Uterus (tissue), 2 donors: Measurements from ENCODE around the gene NDUFS3.

Source experiments
- CTCF ChIP-seq, 4 experiments: fragments of 200-600 bp in 2 of 4; fragments of 450-650 bp in 2 of 4; sonication (generic) in 2 of 4; IDR thresholded peaks; one replicate each; pipeline ENCODE4 v1.5.1; 2016 to 2019; ENCODE audit warnings: antibody characterized with exemption in 4 of 4, mild to moderate bottlenecking in 2 of 4, moderate library complexity in 1 of 4
- POLR2A ChIP-seq, 2 donors: fragments of 450-650 bp; IDR thresholded peaks; one replicate each; pipeline ENCODE4 v1.6.1; 2016; ENCODE audit warnings: antibody characterized with exemption in 2 of 2, mild to moderate bottlenecking in 1 of 2, moderate library complexity in 1 of 2

- TF ChIP-seq CTCF (IDR thresholded peaks at IDR 0.05) (no peak), POLR2A (IDR thresholded peaks at IDR 0.05) (peak in 1 of 2 donors; percentile 27)
Observed at GRCh38 chr11:47565340-47566148, 13.3 kb upstream of the NDUFS3 start, which contains the start of gene PTPMT1.
